H1 (cell line): ENCODE results near the gene CC2D1A. TPM values are rescaled to one million over a fixed set of nuclear protein-coding genes. Genes with fewer than 3 reads are reported as not detected.

Experiments
- CTCF ChIA-PET: fragments of 300-600 bp; sonication (Branson Sonifier 250); formaldehyde crosslinking; loops from one replicate; lab custom pipeline; 2021; ENCODE audit not compliant: partially characterized antibody; lab: Charles Lee
- POLR2A ChIA-PET: fragments of 300-600 bp; sonication (Branson Sonifier 250); formaldehyde crosslinking; loops from one replicate; lab custom pipeline; 2021; ENCODE audit warnings: inconsistent platforms; ENCODE audit not compliant: partially characterized antibody; lab: Charles Lee
- DNase-seq, 2 experiments: peaks; one replicate each; pipeline versions ENCODE4 v3.0.0 to v3.0.0-alpha.2; 2010 to 2022; ENCODE audit warnings: low spot score in 2 of 2, low read depth in 1 of 2, mixed read lengths in 1 of 2
- FAIRE-seq: peaks from 2 replicates; lab custom pipeline; 2011; peaks lifted over from hg19 to GRCh38; lab: Jason Lieb, UNC
- H2AFZ ChIP-seq: 2 replicates; pipeline ENCODE4 v1.8.1; 2012; ENCODE audit warnings: low read length, inconsistent platforms
- H2AK5ac ChIP-seq: 2 replicates; pipeline ENCODE4 v1.6.1; 2013; ENCODE audit warnings: low read depth, low read length
- H2BK120ac ChIP-seq: replicated peaks from 2 replicates; pipeline ENCODE3; 2013; ENCODE audit warnings: low read depth, low read length, inconsistent platforms
- H2BK12ac ChIP-seq: 2 replicates; pipeline ENCODE4 v1.6.1; 2013; ENCODE audit warnings: low read depth, low read length
- H2BK15ac ChIP-seq: 2 replicates; pipeline ENCODE4 v1.6.1; 2013; ENCODE audit warnings: low read length
- H2BK20ac ChIP-seq: 2 replicates; pipeline ENCODE4 v1.6.1; 2013; ENCODE audit warnings: low read length
- H2BK5ac ChIP-seq: 2 replicates; pipeline ENCODE4 v1.6.1; 2013; ENCODE audit warnings: low read depth, low read length
- H3K14ac ChIP-seq: 2 replicates; pipeline ENCODE4 v1.6.1; 2013; ENCODE audit warnings: inconsistent platforms; ENCODE audit not compliant: insufficient read length
- H3K18ac ChIP-seq: 2 replicates; pipeline ENCODE4 v1.6.1; 2013; ENCODE audit warnings: low read length; ENCODE audit errors: extremely low read depth
- H3K23ac ChIP-seq: 2 replicates; pipeline ENCODE4 v1.6.1; 2013; ENCODE audit warnings: inconsistent platforms; ENCODE audit not compliant: insufficient read length
- H3K23me2 ChIP-seq: 2 replicates; pipeline ENCODE4 v1.6.1; 2013; ENCODE audit warnings: low read depth, low read length
- H3K27ac ChIP-seq: 2 replicates; pipeline ENCODE4 v1.6.1; 2011; ENCODE audit warnings: low read depth, low read length, inconsistent platforms
- H3K27me3 ChIP-seq, 4 experiments: replicated peaks in 1 of 4; 1 replicate in 1 of 4; 2 replicates in 3 of 4; pipeline versions ENCODE4 v1.6.1 to v1.8.1; 2011 to 2013; ENCODE audit warnings: low read length in 3 of 4, mild to moderate bottlenecking in 3 of 4, inconsistent platforms in 2 of 4, mixed read lengths in 2 of 4, moderate library complexity in 1 of 4; ENCODE audit not compliant: control insufficient read depth in 3 of 4, insufficient read depth in 3 of 4; ENCODE audit errors: extremely low read depth in 1 of 4
- H3K36me3 ChIP-seq, 4 experiments: 2 replicates each; pipeline versions ENCODE4 v1.6.1 to v1.8.1; 2011 to 2013; ENCODE audit warnings: mild to moderate bottlenecking in 4 of 4, low read length in 3 of 4, moderate library complexity in 2 of 4, control low read depth in 1 of 4, inconsistent platforms in 1 of 4; ENCODE audit not compliant: insufficient read depth in 4 of 4, control insufficient read depth in 2 of 4
- H3K4ac ChIP-seq: replicated peaks from 2 replicates; pipeline ENCODE3; 2013; ENCODE audit warnings: low read length, low read depth, mixed read lengths, inconsistent platforms; ENCODE audit not compliant: insufficient read length
- H3K4me1 ChIP-seq, 4 experiments: replicated peaks in 1 of 4; 1 replicate in 1 of 4; 2 replicates in 3 of 4; pipeline versions ENCODE4 v1.6.1 to v1.8.1; 2011 to 2013; ENCODE audit warnings: low read length in 3 of 4, inconsistent platforms in 2 of 4, mixed read lengths in 1 of 4; ENCODE audit not compliant: insufficient read depth in 4 of 4, control insufficient read depth in 3 of 4
- H3K4me2 ChIP-seq, 2 experiments: 2 replicates each; pipeline versions ENCODE4 v1.6.1 to v1.8.1; 2011 to 2013; ENCODE audit warnings: low read depth in 2 of 2, low read length in 2 of 2, control low read depth in 1 of 2, inconsistent platforms in 1 of 2, mild to moderate bottlenecking in 1 of 2; ENCODE audit not compliant: insufficient read depth in 1 of 2
- H3K4me3 ChIP-seq, 4 experiments: fragments of 200-600, 300-600 bp in 1 of 4; sonication (generic), shearing (Covaris generic), sonication (Bioruptor Twin) in 1 of 4; 2 replicates each; pipeline versions ENCODE4 v1.5.1 to v1.8.1; 2011 to 2016; ENCODE audit warnings: low read length in 4 of 4, low read depth in 3 of 4, control low read depth in 2 of 4, inconsistent platforms in 2 of 4, mild to moderate bottlenecking in 2 of 4, mixed read lengths in 1 of 4, moderate library complexity in 1 of 4; ENCODE audit not compliant: insufficient read depth in 2 of 4; ENCODE audit errors: extremely low read depth in 1 of 4
- H3K56ac ChIP-seq: replicated peaks from 2 replicates; pipeline ENCODE3; 2013; ENCODE audit warnings: low read depth, mild to moderate bottlenecking, mixed read lengths, low read length, inconsistent platforms; ENCODE audit not compliant: insufficient read length
- H3K79me1 ChIP-seq: 2 replicates; pipeline ENCODE4 v1.6.1; 2013; ENCODE audit warnings: low read depth, low read length, control low read depth
- H3K79me2 ChIP-seq, 2 experiments: 2 replicates each; pipeline versions ENCODE4 v1.6.1 to v1.8.1; 2012 to 2013; ENCODE audit warnings: low read length in 2 of 2, mild to moderate bottlenecking in 2 of 2, inconsistent platforms in 1 of 2; ENCODE audit not compliant: insufficient read depth in 2 of 2, control insufficient read depth in 1 of 2
- H3K9ac ChIP-seq, 4 experiments: replicated peaks in 1 of 4; 1 replicate in 1 of 4; 2 replicates in 3 of 4; pipeline versions ENCODE4 v1.6.1 to v1.8.1; 2011 to 2013; ENCODE audit warnings: low read depth in 3 of 4, low read length in 3 of 4, control low read depth in 2 of 4, mild to moderate bottlenecking in 2 of 4, moderate library complexity in 2 of 4, inconsistent platforms in 1 of 4; ENCODE audit errors: extremely low read depth in 1 of 4
- H3K9me3 ChIP-seq, 2 experiments: 2 replicates each; pipeline versions ENCODE4 v1.6.1 to v1.8.1; 2012 to 2013; ENCODE audit warnings: mild to moderate bottlenecking in 2 of 2, moderate library complexity in 2 of 2, control low read depth in 1 of 2, inconsistent platforms in 1 of 2, low read depth in 1 of 2, low read length in 1 of 2, mixed read lengths in 1 of 2; ENCODE audit not compliant: insufficient read depth in 2 of 2
- H4K20me1 ChIP-seq, 2 experiments: replicated peaks in 1 of 2; 2 replicates each; pipeline versions ENCODE3 to v1.8.1; 2011 to 2013; ENCODE audit warnings: inconsistent platforms in 2 of 2, low read length in 2 of 2, mild to moderate bottlenecking in 1 of 2; ENCODE audit not compliant: insufficient read depth in 2 of 2, control insufficient read depth in 1 of 2
- H4K5ac ChIP-seq: 2 replicates; pipeline ENCODE4 v1.6.1; 2013; ENCODE audit warnings: low read length, low read depth, mixed read lengths, inconsistent platforms; ENCODE audit not compliant: insufficient read length
- H4K8ac ChIP-seq: 2 replicates; pipeline ENCODE4 v1.8.0; 2013; ENCODE audit warnings: mild to moderate bottlenecking, moderate library complexity, low read length, inconsistent platforms; ENCODE audit not compliant: insufficient read depth; ENCODE audit errors: extremely low read depth
- H4K91ac ChIP-seq: replicated peaks from 2 replicates; pipeline ENCODE3; 2013; ENCODE audit warnings: low read length, mixed read lengths, inconsistent platforms; ENCODE audit not compliant: insufficient read length
- ASH2L ChIP-seq: fragments of 200-600, 300-600 bp; sonication (generic); IDR thresholded peaks from one replicate; pipeline ENCODE4 v1.7.1; 2017; ENCODE audit warnings: low read length
- MAX ChIP-seq: IDR thresholded peaks from 2 replicates; pipeline ENCODE4 v1.6.1; 2012; ENCODE audit warnings: inconsistent platforms
- NRF1 ChIP-seq: IDR thresholded peaks from 2 replicates; pipeline ENCODE4 v1.6.1; 2011; ENCODE audit warnings: mild to moderate bottlenecking, low read depth, low read length, improper control_type of control experiment
- SAP30 ChIP-seq: fragments of 300-600 bp; sonication (generic); IDR thresholded peaks from 2 replicates; pipeline ENCODE4 v1.7.1; 2012; ENCODE audit warnings: low read length, moderate library complexity, mild to moderate bottlenecking, inconsistent platforms; ENCODE audit not compliant: insufficient read depth, insufficient replicate concordance
- WGBS, 2 experiments: shearing (Covaris generic) in 1 of 2; methylation state at CpG; one replicate each; pipeline versions ENCODE4 v1.1.6 to v1.1.7; 2013 to 2015; ENCODE audit warnings: low lambda C conversion rate in 2 of 2, mixed read lengths in 2 of 2, inconsistent platforms in 1 of 2, low coverage in 1 of 2, missing lambda C conversion rate in 1 of 2; ENCODE audit not compliant: insufficient replicate concordance in 2 of 2, insufficient coverage in 1 of 2, insufficient read length in 1 of 2; ENCODE audit errors: extremely low coverage in 1 of 2, missing lambda C conversion rate in 1 of 2; 5-methylcytosine and 5-hydroxymethylcytosine counted together
- polyA plus RNA-seq, 7 experiments: library from polyadenylated mRNA; depleted of rRNA in 3 of 7; stranded (reverse) in 5 of 7; unstranded in 2 of 7; fragments of >200 nt in 5 of 7; fragments of 200-250 nt in 2 of 7; gene quantifications; 1 replicate in 5 of 7; 2 replicates in 1 of 7; 4 replicates in 1 of 7; pipeline versions ENCODE4 v1.2.1 to v1.2.3, GENCODE V29; 2011 to 2013; ENCODE audit warnings: missing spikeins in 2 of 7, mixed read lengths in 2 of 7
- total RNA-seq: library from RNA; stranded (reverse); fragmentation: NEBNext Ultra II Directional; extraction: Animal tissue kit (Norgen Biotek cat#: 25700); gene quantifications from 2 replicates; pipeline ENCODE4 v1.2.1, GENCODE V29; 2021
- TF ChIP-seq, protein P1 (sequence below): IDR thresholded peaks from 2 replicates; pipeline ENCODE4 v1.6.1; 2011; ENCODE audit warnings: low read depth, mild to moderate bottlenecking, low read length; ENCODE audit not compliant: insufficient read depth
- TF ChIP-seq, protein P2 (sequence below), 3 experiments: IDR thresholded peaks; 1 replicate in 2 of 3; 2 replicates in 1 of 3; pipeline versions ENCODE4 v1.5.1 to v1.6.1; 2011; ENCODE audit warnings: low read length in 3 of 3, mild to moderate bottlenecking in 3 of 3, inconsistent platforms in 2 of 3, low read depth in 1 of 3, moderate library complexity in 1 of 3; ENCODE audit not compliant: insufficient read depth in 1 of 3; ENCODE audit errors: control extremely low read depth in 1 of 3

The CC2D1A gene
- total and polyA plus RNA-seq, 2 of the 8 experiments (the other 6 are each of a cell fraction or from before 2014, with no cell fraction given) = 12.5 to 33.0 TPM

GRCh38 chr19:13864046-13864666 is 41.8 kb upstream of the CC2D1A start:
- Histone ChIP-seq H4K91ac (no peak overlapping the region), H3K14ac (no peak overlapping the region), H2BK20ac (no peak overlapping the region), H3K4me3 (no peak overlapping the region), H3K4ac (peak overlapping the region; percentile 44), H3K27ac (no peak overlapping the region), H3K9ac (no peak overlapping the region), H4K5ac (no peak overlapping the region), H2BK12ac (peak overlapping the region; percentile 60; the same call in 1 of the 2 replicates), H2BK5ac (no peak overlapping the region), H4K8ac (no peak overlapping the region), H3K9me3 (no peaks in the 10 kb centered on the region), H3K79me1 (no peaks in the 10 kb centered on the region), H2BK15ac (peak overlapping the region; percentile 61; the same call in 1 of the 2 replicates), H3K4me1 (peaks cover 4 to 7% (median 5%) of the 10 kb centered on the region in 4 experiments; a peak in 6 of 7 replicates), H3K23ac (no peak overlapping the region), H3K36me3 (no peaks in the 10 kb centered on the region), H3K79me2 (no peaks in the 10 kb centered on the region), H2BK120ac (no peak overlapping the region), H3K27me3 (peaks cover 16 to 54% (median 40%) of the 10 kb centered on the region in 4 experiments), H2AK5ac (peak overlapping the region; percentile 45; the same call in 1 of the 2 replicates), H3K18ac (peak overlapping the region; percentile 19; the same call in 1 of the 2 replicates), H3K4me2 (peak overlapping the region in 1 of 2 experiments; percentile 42; a peak in 1 of 4 replicates), H4K20me1 (peaks cover 2 to 6% of the 10 kb centered on the region in 2 experiments), H3K56ac (no peak overlapping the region), H2AFZ (no peak overlapping the region), H3K23me2 (no peaks in the 10 kb centered on the region; the same call in 1 of the 2 replicates)
- 81% methylated on average over 8 of the region's 13 CpGs; no CpG with 5 or more reads in 1 of the 2 experiments for WGBS, 2 experiments
- no peak for FAIRE-seq
- peak in 1 of 2 experiments; percentile 48 for DNase-seq
- ChIA-PET CTCF (interaction anchor here (0.5 to 7.0 kb wide), 15 partner anchors 8 to 270 kb away, joined by 3 to 70 read pairs (median 11); partner anchors contain the start of gene MISP3), POLR2A (interaction anchor here (0.6 to 4.7 kb wide), 9 partner anchors 8 to 116 kb away, joined by 3 to 62 read pairs (median 3); a partner anchor contains a TSS)
- TF ChIP-seq, protein P1, sequence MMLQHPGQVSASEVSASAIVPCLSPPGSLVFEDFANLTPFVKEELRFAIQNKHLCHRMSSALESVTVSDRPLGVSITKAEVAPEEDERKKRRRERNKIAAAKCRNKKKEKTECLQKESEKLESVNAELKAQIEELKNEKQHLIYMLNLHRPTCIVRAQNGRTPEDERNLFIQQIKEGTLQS = no peak
- TF ChIP-seq ASH2L = no peak
- TF ChIP-seq, protein P2, sequence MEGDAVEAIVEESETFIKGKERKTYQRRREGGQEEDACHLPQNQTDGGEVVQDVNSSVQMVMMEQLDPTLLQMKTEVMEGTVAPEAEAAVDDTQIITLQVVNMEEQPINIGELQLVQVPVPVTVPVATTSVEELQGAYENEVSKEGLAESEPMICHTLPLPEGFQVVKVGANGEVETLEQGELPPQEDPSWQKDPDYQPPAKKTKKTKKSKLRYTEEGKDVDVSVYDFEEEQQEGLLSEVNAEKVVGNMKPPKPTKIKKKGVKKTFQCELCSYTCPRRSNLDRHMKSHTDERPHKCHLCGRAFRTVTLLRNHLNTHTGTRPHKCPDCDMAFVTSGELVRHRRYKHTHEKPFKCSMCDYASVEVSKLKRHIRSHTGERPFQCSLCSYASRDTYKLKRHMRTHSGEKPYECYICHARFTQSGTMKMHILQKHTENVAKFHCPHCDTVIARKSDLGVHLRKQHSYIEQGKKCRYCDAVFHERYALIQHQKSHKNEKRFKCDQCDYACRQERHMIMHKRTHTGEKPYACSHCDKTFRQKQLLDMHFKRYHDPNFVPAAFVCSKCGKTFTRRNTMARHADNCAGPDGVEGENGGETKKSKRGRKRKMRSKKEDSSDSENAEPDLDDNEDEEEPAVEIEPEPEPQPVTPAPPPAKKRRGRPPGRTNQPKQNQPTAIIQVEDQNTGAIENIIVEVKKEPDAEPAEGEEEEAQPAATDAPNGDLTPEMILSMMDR (IDR thresholded peaks at IDR 0.05; ENCODE audit: control extremely low read depth in 1 of 3, insufficient read depth in 1 of 3, low read depth in 1 of 3, low read length in 3 of 3) = no peak
- TF ChIP-seq NRF1 = no peak
- TF ChIP-seq MAX = no peak
- no peak for TF ChIP-seq SAP30
